ENCODE results near the gene CNGA1. TPM values are rescaled to one million over a fixed set of nuclear protein-coding genes. Genes with fewer than 3 reads are reported as not detected.

The CNGA1 gene
- total RNA-seq, 1 experiment from 2014 or later = 1.0 TPM

- no peak overlapping the region for H3K4me3 Mint-ChIP-seq
- no peaks in the 10 kb centered on the region for H3K27me3 ChIP-seq (ENCODE audit: insufficient read depth, low read length)
- TF ChIP-seq, protein P1, sequence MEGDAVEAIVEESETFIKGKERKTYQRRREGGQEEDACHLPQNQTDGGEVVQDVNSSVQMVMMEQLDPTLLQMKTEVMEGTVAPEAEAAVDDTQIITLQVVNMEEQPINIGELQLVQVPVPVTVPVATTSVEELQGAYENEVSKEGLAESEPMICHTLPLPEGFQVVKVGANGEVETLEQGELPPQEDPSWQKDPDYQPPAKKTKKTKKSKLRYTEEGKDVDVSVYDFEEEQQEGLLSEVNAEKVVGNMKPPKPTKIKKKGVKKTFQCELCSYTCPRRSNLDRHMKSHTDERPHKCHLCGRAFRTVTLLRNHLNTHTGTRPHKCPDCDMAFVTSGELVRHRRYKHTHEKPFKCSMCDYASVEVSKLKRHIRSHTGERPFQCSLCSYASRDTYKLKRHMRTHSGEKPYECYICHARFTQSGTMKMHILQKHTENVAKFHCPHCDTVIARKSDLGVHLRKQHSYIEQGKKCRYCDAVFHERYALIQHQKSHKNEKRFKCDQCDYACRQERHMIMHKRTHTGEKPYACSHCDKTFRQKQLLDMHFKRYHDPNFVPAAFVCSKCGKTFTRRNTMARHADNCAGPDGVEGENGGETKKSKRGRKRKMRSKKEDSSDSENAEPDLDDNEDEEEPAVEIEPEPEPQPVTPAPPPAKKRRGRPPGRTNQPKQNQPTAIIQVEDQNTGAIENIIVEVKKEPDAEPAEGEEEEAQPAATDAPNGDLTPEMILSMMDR (conservative IDR thresholded peaks at IDR 0.05) = no peak
- no peak overlapping the region for H2BK12ac ChIP-seq (ENCODE audit: insufficient read length, low read depth, low read length)
- H3K9me3 ChIP-seq (ENCODE audit: control insufficient read depth, low read depth, low read length) = peaks cover 11% of the 10 kb centered on the region
- H3K4me1 ChIP-seq (ENCODE audit: insufficient read depth, low read length) = no peaks in the 10 kb centered on the region
- peaks cover 3% of the 10 kb centered on the region; the same call in 1 of the 2 replicates for H3K27me3 Mint-ChIP-seq (ENCODE audit: low read depth)
- no peaks in the 10 kb centered on the region for H3K4me1 Mint-ChIP-seq
- H3K4me2 ChIP-seq (ENCODE audit: insufficient read depth, insufficient read length, low read length) = no peak overlapping the region
- no peak overlapping the region for H3K18ac ChIP-seq (ENCODE audit: insufficient read length, low read depth, low read length)
- WGBS (ENCODE audit: extremely low coverage, insufficient read length, low lambda C conversion rate) = no CpG with 5 or more reads among the region's 1 CpG
- H3K27ac ChIP-seq (ENCODE audit: insufficient read length, low read depth, low read length) = no peak overlapping the region
- H3K14ac ChIP-seq (ENCODE audit: insufficient read depth, low read length) = no peak overlapping the region
- H3K79me1 ChIP-seq (ENCODE audit: insufficient read depth, low read depth, low read length, poor library complexity, severe bottlenecking) = no peaks in the 10 kb centered on the region
- no peak overlapping the region; a peak in 1 of 7 replicates for H3K27ac Mint-ChIP-seq
- no peak overlapping the region for H2AFZ ChIP-seq (ENCODE audit: low read length)
- DNase-seq = no peak
- no peak overlapping the region for H4K5ac ChIP-seq (ENCODE audit: insufficient read length, low read depth, low read length)
- H4K8ac ChIP-seq (replicated peaks; ENCODE audit: insufficient read length, low read depth, low read length) = no peak overlapping the region
- no peaks in the 10 kb centered on the region for H3K23me2 ChIP-seq (ENCODE audit: insufficient read length, low read depth, low read length, poor library complexity, severe bottlenecking)
- no peak overlapping the region for H3K4ac ChIP-seq (ENCODE audit: low read depth, low read length)
- no peak overlapping the region for H3K23ac ChIP-seq (ENCODE audit: insufficient read length, low read depth, low read length)
- no peak overlapping the region for H3K56ac ChIP-seq (ENCODE audit: insufficient read length, low read depth, low read length)
- no peaks in the 10 kb centered on the region for H3K79me2 ChIP-seq (ENCODE audit: insufficient read depth, low read length)
- no peak overlapping the region for H2BK15ac ChIP-seq (ENCODE audit: low read depth, low read length)
- H4K91ac ChIP-seq (ENCODE audit: insufficient read length, low read depth, low read length) = no peak overlapping the region
- peaks cover 37 to 53% (median 37%) of the 10 kb centered on the region in 3 experiments for H3K36me3 Mint-ChIP-seq (ENCODE audit: insufficient read depth in 1 of 3, low read depth in 3 of 3)
- H4K20me1 ChIP-seq (ENCODE audit: control insufficient read depth, insufficient read depth, insufficient read length) = no peaks in the 10 kb centered on the region
- H3K9ac ChIP-seq (ENCODE audit: extremely low read depth, insufficient read length, low read length) = no peak overlapping the region
- no peak overlapping the region for H2AK5ac ChIP-seq (ENCODE audit: insufficient read length, low read length)
- H3T11ph ChIP-seq (ENCODE audit: low read length) = no peak overlapping the region
- H2BK20ac ChIP-seq (ENCODE audit: low read depth, low read length, poor library complexity, severe bottlenecking) = no peak overlapping the region
- H2BK120ac ChIP-seq (ENCODE audit: low read depth, low read length, poor library complexity, severe bottlenecking) = no peak overlapping the region
- peaks cover 61% of the 10 kb centered on the region in 2 experiments for H3K9me3 Mint-ChIP-seq
- H2BK5ac ChIP-seq (ENCODE audit: insufficient read length, low read length) = no peak overlapping the region
Measured at GRCh38 chr4:48002267-48002666, 14.2 kb downstream of the CNGA1 start.
